ENCODE measurements around the gene NF1. TPM values are rescaled to one million over a fixed set of nuclear protein-coding genes. Genes with fewer than 3 reads are reported as not detected.
"Not testable (repeated sequence)": the region's sequence is repeated elsewhere in the genome, so short reads cannot be mapped to it uniquely, and the experiment has no call there.

The NF1 gene, protein sequence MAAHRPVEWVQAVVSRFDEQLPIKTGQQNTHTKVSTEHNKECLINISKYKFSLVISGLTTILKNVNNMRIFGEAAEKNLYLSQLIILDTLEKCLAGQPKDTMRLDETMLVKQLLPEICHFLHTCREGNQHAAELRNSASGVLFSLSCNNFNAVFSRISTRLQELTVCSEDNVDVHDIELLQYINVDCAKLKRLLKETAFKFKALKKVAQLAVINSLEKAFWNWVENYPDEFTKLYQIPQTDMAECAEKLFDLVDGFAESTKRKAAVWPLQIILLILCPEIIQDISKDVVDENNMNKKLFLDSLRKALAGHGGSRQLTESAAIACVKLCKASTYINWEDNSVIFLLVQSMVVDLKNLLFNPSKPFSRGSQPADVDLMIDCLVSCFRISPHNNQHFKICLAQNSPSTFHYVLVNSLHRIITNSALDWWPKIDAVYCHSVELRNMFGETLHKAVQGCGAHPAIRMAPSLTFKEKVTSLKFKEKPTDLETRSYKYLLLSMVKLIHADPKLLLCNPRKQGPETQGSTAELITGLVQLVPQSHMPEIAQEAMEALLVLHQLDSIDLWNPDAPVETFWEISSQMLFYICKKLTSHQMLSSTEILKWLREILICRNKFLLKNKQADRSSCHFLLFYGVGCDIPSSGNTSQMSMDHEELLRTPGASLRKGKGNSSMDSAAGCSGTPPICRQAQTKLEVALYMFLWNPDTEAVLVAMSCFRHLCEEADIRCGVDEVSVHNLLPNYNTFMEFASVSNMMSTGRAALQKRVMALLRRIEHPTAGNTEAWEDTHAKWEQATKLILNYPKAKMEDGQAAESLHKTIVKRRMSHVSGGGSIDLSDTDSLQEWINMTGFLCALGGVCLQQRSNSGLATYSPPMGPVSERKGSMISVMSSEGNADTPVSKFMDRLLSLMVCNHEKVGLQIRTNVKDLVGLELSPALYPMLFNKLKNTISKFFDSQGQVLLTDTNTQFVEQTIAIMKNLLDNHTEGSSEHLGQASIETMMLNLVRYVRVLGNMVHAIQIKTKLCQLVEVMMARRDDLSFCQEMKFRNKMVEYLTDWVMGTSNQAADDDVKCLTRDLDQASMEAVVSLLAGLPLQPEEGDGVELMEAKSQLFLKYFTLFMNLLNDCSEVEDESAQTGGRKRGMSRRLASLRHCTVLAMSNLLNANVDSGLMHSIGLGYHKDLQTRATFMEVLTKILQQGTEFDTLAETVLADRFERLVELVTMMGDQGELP (N-terminal part only)
- 15.4 and 29.9 TPM in 2 replicates for total RNA-seq (2014; rRNA removed; shearing (Covaris generic))

DNA sequence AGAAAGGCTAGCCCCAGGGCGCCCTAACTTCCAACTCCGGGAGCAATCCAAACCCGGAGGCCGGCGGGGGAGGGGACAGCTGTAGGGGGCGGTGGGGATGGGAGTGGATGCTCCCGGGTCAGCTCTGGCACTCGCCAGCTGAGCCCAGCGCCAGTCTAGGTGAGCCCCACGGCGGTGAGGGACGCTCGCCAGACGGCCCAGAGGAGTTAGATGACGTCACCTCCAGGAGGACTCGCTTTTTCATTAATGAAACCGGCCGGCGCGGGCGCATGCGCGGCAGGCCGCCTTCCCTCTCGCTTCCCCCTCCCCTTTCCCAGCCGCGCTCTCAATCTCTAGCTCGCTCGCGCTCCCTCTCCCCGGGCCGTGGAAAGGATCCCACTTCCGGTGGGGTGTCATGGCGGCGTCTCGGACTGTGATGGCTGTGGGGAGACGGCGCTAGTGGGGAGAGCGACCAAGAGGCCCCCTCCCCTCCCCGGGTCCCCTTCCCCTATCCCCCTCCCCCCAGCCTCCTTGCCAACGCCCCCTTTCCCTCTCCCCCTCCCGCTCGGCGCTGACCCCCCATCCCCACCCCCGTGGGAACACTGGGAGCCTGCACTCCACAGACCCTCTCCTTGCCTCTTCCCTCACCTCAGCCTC lies at the start of gene NF1:
NF1 (plus strand) TSS at position 378 of the 636 bp plus-strand sequence. CDS start 333 bp downstream, outside the sequence.
- peak; percentile 95 for DNase-seq (ENCODE audit: low read depth)

- DNase-seq (ENCODE audit: low read depth), result not testable (repeated sequence)
Observed at GRCh38 chr17:31046856-31047425, 47.8 kb upstream of the NF1 start.

DNA sequence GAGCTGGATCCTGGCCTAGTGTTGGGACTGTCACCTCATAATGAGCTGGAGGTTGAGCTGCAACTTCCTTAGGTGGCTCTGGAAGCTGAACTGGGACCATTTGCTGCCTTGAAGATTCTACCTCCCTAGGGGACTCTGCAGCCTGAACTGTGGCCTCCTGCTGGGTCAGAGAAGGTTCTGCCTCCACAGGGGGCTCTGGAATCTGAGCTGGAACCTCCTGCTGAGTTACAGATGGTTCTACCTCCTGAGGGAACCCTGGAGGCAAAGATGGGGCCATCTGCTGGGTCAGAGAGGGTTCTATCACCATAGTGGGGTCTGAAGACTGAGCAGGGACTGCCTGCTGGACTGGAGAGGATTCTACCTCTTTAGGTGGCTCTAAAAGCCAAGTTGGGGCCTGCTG lies 46.6 kb upstream of the NF1 start:
- no peak for DNase-seq (ENCODE audit: low read depth)

DNA sequence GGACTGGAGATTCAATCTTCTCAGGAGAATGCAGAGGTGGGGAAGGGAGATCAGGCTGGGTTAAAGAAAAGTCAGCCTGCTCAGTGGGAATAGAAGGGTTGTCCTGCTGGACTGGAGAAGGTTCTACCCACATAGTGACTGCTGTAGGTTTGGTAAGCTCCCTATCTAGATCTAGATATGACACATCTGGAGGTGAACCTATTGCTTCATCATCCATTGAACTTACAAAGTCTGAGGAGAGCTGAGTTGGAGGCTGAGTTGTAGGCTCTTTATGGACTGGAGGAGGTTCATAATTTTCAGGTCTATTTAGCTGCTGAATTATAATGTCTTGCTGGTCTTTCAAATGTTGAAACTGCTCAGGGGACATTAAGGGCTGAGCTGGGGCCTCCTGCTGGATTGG lies 46.0 kb upstream of the NF1 start:
- no peak for DNase-seq (ENCODE audit: low read depth)

GRCh38 chr17:31050948-31051347 lies 43.8 kb upstream of the NF1 start:
- no peak for DNase-seq (ENCODE audit: low read depth)

- no peak for DNase-seq (ENCODE audit: low read depth)
Observed at GRCh38 chr17:31051506-31051905, 43.3 kb upstream of the NF1 start.

DNA sequence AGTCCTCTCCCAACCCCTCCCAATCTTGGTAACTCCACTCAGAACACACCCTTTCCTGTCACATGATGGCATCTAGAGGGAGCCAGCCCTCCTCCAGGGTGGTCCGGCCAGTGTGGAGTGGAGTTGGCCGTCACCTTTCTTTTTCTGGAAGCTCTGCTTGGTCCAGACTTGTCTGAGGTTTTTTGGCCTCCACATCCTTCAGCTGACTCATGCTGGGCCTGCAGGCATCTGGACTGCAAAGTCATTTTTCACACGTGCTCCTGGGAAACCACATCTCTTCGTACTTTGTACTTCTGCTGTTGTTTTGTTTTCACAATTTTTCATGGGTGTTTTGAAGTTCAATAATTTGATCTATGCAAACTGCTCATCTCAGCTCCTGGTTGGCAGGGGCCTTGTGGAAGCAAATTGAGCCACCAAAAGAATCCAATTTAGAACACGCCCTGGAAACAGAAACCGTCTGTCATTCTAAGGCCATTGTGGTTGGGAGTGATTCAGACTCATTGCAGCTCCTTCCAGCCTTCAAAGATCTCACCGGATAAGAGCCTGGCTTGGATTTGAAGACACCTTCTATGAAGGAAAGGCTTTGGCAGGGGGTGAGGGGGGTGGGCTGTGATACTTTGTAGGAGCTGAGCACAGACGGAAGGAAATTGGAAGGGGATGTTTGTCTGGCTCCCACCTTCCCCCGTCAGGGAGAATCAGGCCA lies 42.4 kb upstream of the NF1 start:
- peak; percentile 98 for DNase-seq (ENCODE audit: low read depth)

DNA sequence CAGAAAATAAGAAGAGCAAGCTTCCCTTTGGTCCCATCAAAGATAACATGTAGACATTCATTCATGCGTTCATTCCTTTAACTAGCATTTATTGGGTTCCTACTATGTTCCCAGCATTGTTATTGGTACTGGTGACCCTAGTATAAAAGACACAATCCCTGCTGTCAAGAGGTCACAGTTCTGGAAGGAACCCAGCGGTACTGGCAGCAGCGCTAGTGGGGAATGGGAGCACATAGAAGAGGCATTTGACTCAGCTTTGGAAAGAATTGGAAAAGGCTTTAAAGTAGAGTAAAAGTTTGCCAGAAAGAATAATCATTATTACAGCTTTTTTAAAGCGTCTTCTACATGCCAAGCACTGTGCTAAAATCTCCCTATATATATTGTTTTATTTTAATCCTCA lies 41.7 kb upstream of the NF1 start:
- peak; percentile 18 for DNase-seq (ENCODE audit: low read depth)

DNA sequence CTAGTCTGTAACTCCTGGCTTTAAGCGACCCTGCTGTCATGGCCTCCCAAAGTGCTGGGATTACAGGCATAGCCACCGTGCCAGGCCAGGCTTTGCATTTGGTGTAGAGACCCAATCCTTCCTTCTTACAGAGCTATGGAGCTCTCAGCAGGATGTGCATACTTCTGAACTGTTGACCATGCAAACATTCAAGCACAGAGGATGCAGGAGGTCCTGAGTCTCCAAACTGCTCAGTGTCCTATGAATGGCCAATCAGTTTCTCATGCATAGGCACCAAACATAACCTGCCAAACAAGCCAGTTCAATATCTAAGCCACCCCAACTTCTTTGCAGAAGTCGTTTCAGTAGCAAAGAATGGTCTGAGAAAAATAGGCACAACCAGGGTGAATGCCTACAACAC lies 40.0 kb upstream of the NF1 start:
- no peak for DNase-seq (ENCODE audit: low read depth)

- DNase-seq (ENCODE audit: low read depth), result no peak
Observed at GRCh38 chr17:31058976-31059375, 35.8 kb upstream of the NF1 start.

- no peak for DNase-seq (ENCODE audit: low read depth)
Observed at GRCh38 chr17:31060791-31061550, 33.8 kb upstream of the NF1 start.

- DNase-seq (ENCODE audit: low read depth), result no peak
Observed at GRCh38 chr17:31061678-31062077, 33.1 kb upstream of the NF1 start.

DNA sequence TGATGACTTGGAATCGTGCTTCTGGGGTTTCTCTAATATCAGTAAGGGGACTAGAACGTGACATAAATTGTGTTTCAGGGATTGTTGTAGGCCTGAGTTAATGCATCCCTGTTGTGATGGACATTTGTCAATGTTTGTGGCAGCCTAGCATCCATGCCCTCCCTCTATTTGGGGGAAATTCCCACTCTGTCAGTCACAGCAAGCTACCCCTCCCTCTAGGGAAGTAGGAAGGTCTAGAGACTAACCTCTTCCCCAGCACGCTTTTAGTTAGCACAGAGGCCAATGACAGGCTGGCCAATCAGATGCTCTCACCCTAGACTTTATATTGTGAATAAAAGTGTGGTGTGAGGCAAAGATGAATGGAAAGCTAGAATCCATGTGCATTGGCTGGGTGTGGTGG lies 32.4 kb upstream of the NF1 start:
- DNase-seq (ENCODE audit: low read depth), result no peak

DNA sequence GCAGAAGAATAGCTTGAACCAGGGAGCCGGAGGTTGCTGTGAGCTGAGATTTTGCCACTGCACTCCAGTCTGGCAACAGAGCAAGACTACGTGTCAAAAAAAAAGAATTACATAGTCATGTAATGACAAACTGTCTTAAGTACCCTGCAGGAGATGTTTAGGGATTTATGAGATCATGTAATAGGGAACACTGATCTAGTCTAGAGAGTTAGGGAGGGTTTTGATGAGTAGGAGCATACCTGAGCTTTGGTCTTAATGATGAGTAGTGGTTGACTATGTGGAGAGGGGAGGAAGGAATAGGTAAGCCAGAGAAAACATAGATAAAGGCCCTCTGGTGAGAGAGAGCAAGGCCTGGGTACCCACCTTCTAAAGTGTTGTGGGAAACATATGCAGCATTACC lies 30.1 kb upstream of the NF1 start:
- DNase-seq (ENCODE audit: low read depth), result no peak

DNA sequence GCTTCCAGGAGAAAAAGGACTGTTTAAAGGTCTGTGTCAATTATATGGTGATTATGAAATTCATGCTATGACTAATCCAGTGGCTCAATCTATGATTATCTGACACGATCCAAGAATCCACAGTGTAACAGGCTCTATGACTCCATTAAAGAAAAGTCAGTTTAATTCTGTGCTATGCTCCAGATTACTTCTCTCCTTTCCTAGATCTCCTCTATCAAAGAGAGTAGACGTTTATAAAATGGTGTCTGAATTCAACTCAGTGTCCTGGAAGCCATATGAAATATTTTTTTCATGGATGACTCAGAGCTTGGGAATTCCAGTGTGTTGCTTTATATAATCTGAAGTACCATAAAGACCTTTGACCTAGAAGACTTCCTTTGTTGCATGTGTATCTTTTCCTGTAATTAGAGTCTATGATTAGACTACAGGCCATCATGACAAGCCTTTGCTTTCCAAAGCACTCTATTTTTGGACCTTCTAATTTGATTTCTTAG lies 27.0 kb upstream of the NF1 start:
- peak; percentile 91 for DNase-seq (ENCODE audit: low read depth)

- peak; percentile 62 for DNase-seq (ENCODE audit: low read depth)
Observed at GRCh38 chr17:31068291-31068690, 26.5 kb upstream of the NF1 start.

GRCh38 chr17:31072186-31072585 lies 22.6 kb upstream of the NF1 start:
- DNase-seq (ENCODE audit: low read depth), result peak; percentile 48

GRCh38 chr17:31073411-31073810 lies 21.4 kb upstream of the NF1 start:
- no peak for DNase-seq (ENCODE audit: low read depth)

GRCh38 chr17:31074772-31075555 lies 19.8 kb upstream of the NF1 start:
- peak; percentile 56 for DNase-seq (ENCODE audit: low read depth)

Measured in M059J (cell line).